NOMO-1 (cell line): ENCODE measurements around the gene PREPL.

Experiments
- DNase-seq, 2 experiments: peaks; one replicate each; lab custom pipeline; 2025; ENCODE audit not compliant: unreplicated experiment in 2 of 2; lab: John Stamatoyannopoulos, UW

PREPL gene

GRCh38 chr2:44296653-44297052 is 64.6 kb downstream of the PREPL start:
- no peak for DNase-seq

- DNase-seq = peak in 1 of 2 experiments; percentile 1
These were observed 65.5 kb downstream of the PREPL start for GRCh38 chr2:44295633-44296359.

GRCh38 chr2:44295113-44295512 is 66.2 kb downstream of the PREPL start:
- no peak for DNase-seq

- peak in 1 of 2 experiments; percentile 28 for DNase-seq
These were observed 69.7 kb downstream of the PREPL start for GRCh38 chr2:44291281-44292248.

- no peak for DNase-seq
These were observed 71.0 kb downstream of the PREPL start for GRCh38 chr2:44290261-44290660.

GRCh38 chr2:44286884-44287638 is 74.2 kb downstream of the PREPL start:
- no peak for DNase-seq

- no peak for DNase-seq
These were observed 75.0 kb downstream of the PREPL start for GRCh38 chr2:44286119-44286883.

- DNase-seq = no peak
These were observed 76.1 kb downstream of the PREPL start for GRCh38 chr2:44285174-44285573.

- DNase-seq = no peak
These were observed 78.1 kb downstream of the PREPL start for GRCh38 chr2:44283116-44283666.

- no peak for DNase-seq
These were observed 80.4 kb downstream of the PREPL start for GRCh38 chr2:44280869-44281268.

- DNase-seq = no peak
These were observed 83.8 kb downstream of the PREPL start for GRCh38 chr2:44277541-44277940.

- no peak for DNase-seq
These were observed 85.4 kb downstream of the PREPL start for GRCh38 chr2:44275927-44276303.

GRCh38 chr2:44273596-44273995 is 87.7 kb downstream of the PREPL start:
- DNase-seq = no peak

- no peak for DNase-seq
These were observed 88.2 kb downstream of the PREPL start for GRCh38 chr2:44273076-44273475.

GRCh38 chr2:44271296-44271695 is 90.0 kb downstream of the PREPL start:
- no peak for DNase-seq

GRCh38 chr2:44269831-44270230 is 91.5 kb downstream of the PREPL start:
- DNase-seq = no peak

- no peak for DNase-seq
These were observed 93.3 kb downstream of the PREPL start for GRCh38 chr2:44267796-44268648.
